ENCODE results near the gene NLRP7. TPM values are rescaled to one million over a fixed set of nuclear protein-coding genes. Genes with fewer than 3 reads are reported as not detected.

Gene NLRP7
- total RNA-seq, 2 donors from 2014 or later = 1.1 to 1.2 TPM

GRCh38 chr19:54882758-54883157 is 64.6 kb downstream of the NLRP7 start:
- DNase-seq (ENCODE audit: low spot score) (peak; percentile 73), ATAC-seq (peak; percentile 86 to 94)
- Mint-ChIP-seq H3K36me3 (no peaks in the 10 kb centered on the region), H3K27ac (peak overlapping the region; percentile 46 to 82), H3K27me3 (peaks cover 7 to 9% of the 10 kb centered on the region in 2 donors), H3K4me1 (ENCODE audit: low read depth in 2 of 2) (peaks cover 6 to 17% of the 10 kb centered on the region in 2 donors), H3K4me3 (peak overlapping the region; percentile 50), H3K9me3 (no peaks in the 10 kb centered on the region)

GRCh38 chr19:54881884-54882283 is 65.4 kb downstream of the NLRP7 start:
- Mint-ChIP-seq H3K27ac (peak overlapping the region in 1 of 2 donors; percentile 69), H3K36me3 (no peaks in the 10 kb centered on the region), H3K27me3 (peaks cover 7 to 9% of the 10 kb centered on the region in 2 donors), H3K4me1 (ENCODE audit: low read depth in 2 of 2) (peaks cover 6 to 17% of the 10 kb centered on the region in 2 donors), H3K4me3 (no peak overlapping the region), H3K9me3 (no peaks in the 10 kb centered on the region)
- ATAC-seq (no peak), DNase-seq (ENCODE audit: low spot score) (no peak)

- Mint-ChIP-seq H3K4me1 (ENCODE audit: low read depth in 2 of 2) (peaks cover 11 to 15% of the 10 kb centered on the region in 2 donors), H3K27ac (no peak overlapping the region), H3K36me3 (no peaks in the 10 kb centered on the region), H3K4me3 (no peak overlapping the region), H3K27me3 (peaks cover 7 to 11% of the 10 kb centered on the region in 2 donors), H3K9me3 (no peaks in the 10 kb centered on the region)
- ATAC-seq = no peak
- DNase-seq (ENCODE audit: low spot score) = no peak
Measured at GRCh38 chr19:54877471-54877870, 69.9 kb downstream of the NLRP7 start.

GRCh38 chr19:54875506-54875905 is 71.8 kb downstream of the NLRP7 start:
- no peak for ATAC-seq
- Mint-ChIP-seq H3K9me3 (no peaks in the 10 kb centered on the region), H3K36me3 (no peaks in the 10 kb centered on the region), H3K27ac (no peak overlapping the region), H3K4me3 (no peak overlapping the region), H3K4me1 (ENCODE audit: low read depth in 2 of 2) (peaks cover 10% of the 10 kb centered on the region in 2 donors), H3K27me3 (peaks cover 7 to 15% of the 10 kb centered on the region in 2 donors)
- no peak for DNase-seq (ENCODE audit: low spot score)

- no peak for DNase-seq (ENCODE audit: low spot score)
- Mint-ChIP-seq H3K4me3 (no peak within 1 kb of the TSS), H3K27ac (no peak within 1 kb of the TSS), H3K9me3 (no peaks in the 10 kb centered on the region), H3K27me3 (peaks cover 0 to 9% of the 10 kb centered on the region in 2 donors), H3K36me3 (no peaks in the 10 kb centered on the region), H3K4me1 (ENCODE audit: low read depth in 2 of 2) (peaks cover 10% of the 10 kb centered on the region in 2 donors)
- ATAC-seq = no peak
Measured at GRCh38 chr19:54873990-54874389, 73.3 kb downstream of the NLRP7 start, which contains the start of gene FCAR. Gene FCAR (plus strand): TSS chr19:54874235. CDS start chr19:54874290, 55 bp downstream.

Other genes starting within 250 kb of the NLRP7 start
- under 1 TPM in 1 of 2 donors, not detected in 1; 0.33 TPM for gene KIR3DL3, start 223.1 kb downstream of the NLRP7 start, total RNA-seq
- 10 to 100 TPM; 11.7 to 14.6 TPM for gene KIR2DL3, start 209.0 kb downstream of the NLRP7 start, total RNA-seq
- gene KIR2DL1, start 177.7 kb downstream of the NLRP7 start, total RNA-seq = 10 to 100 TPM; 11.4 to 19.5 TPM
- gene KIR2DL4, start 143.9 kb downstream of the NLRP7 start, total RNA-seq = 1 to 10 TPM; 4.2 to 6.6 TPM
- 10 to 100 TPM; 27.4 to 31.2 TPM for gene KIR3DL1, start 131.1 kb downstream of the NLRP7 start, total RNA-seq
- 10 to 100 TPM; 15.7 to 28.7 TPM for gene KIR2DS4, start 114.9 kb downstream of the NLRP7 start, total RNA-seq
- gene KIR3DL2, start 97.1 kb downstream of the NLRP7 start, total RNA-seq = 10 to 100 TPM; 10.3 to 51.2 TPM
- gene FCAR, start 73.3 kb downstream of the NLRP7 start, total RNA-seq = not detected
- 100 to 1,000 TPM in 1 of 2 donors, 10 to 100 TPM in 1; 81.6 to 253 TPM for gene NCR1, start 41.4 kb downstream of the NLRP7 start, total RNA-seq
- gene NLRP2, start 18.8 kb upstream of the NLRP7 start, total RNA-seq = 100 to 1,000 TPM in 1 of 2 donors, 10 to 100 TPM in 1; 50.3 to 154 TPM
- under 1 TPM in 1 of 2 donors, not detected in 1; 0.22 TPM for gene GP6, start 90.7 kb upstream of the NLRP7 start, total RNA-seq
- gene RDH13, start 115.6 kb upstream of the NLRP7 start, total RNA-seq = 10 to 100 TPM; 13.4 to 31.0 TPM
- gene EPS8L1, start 128.3 kb upstream of the NLRP7 start, total RNA-seq = 1 to 10 TPM; 1.3 to 8.7 TPM
- gene PPP1R12C, start 170.1 kb upstream of the NLRP7 start, total RNA-seq = 100 to 1,000 TPM; 157 to 251 TPM
- not detected for gene TNNT1, start 201.7 kb upstream of the NLRP7 start, total RNA-seq
- not detected for gene TNNI3, start 210.2 kb upstream of the NLRP7 start, total RNA-seq
- not detected for gene DNAAF3, start 219.1 kb upstream of the NLRP7 start, total RNA-seq
- gene SYT5, start 232.8 kb upstream of the NLRP7 start, total RNA-seq = not detected

Data from natural killer cell treated with Interleukin-12 subunit alpha and Interleukin-12 subunit beta and Interleukin-15 and Interleukin-18, amount 100 ng/mL, for 72 hours (primary cell).